ENCODE results near the gene NUDT2.

NUDT2 gene

DNA sequence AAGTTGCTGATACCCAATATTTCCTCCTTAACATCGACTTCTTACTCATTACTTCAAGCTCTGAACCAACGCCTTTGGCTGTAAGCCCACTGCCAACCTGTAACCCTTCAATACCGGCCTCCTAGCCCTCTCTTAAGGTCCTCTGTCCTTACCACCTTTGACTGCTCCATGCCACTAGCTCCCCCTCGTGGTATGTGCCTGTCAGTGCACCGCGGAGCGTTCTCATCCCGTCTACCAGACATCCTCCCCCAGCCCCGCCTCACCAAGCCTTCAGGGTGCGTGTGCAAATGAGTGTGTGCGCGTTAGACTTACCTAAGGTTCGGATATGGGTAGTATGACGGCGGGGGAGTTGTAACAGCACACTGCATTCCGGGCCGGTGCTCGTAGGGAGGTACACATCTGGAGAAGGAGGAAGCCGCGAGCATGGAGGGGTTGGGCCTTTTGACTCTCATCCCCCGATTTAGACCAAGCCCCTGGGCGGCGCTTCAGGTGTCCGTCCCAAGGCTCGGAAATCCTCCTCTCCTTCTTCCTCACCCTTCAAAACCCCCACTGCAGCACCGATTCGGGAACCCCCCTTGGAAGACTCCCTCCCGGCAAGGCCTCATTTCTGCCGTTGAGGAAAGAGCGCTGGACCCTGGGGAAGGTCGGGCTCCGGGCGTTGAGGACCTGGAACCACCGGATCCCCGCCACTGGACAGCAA, 50.1 kb downstream of the NUDT2 start:
- no peak overlapping the region for H3K14ac ChIP-seq (ENCODE audit: low read length in 2 of 2)
- peak overlapping the region; percentile 36 for H2AFZ ChIP-seq (ENCODE audit: low read depth, low read length)
- WGBS = under 1% methylated on average over 31 of the region's 35 CpGs
- H4K91ac ChIP-seq (ENCODE audit: low read length) = no peak overlapping the region
- H3K27ac ChIP-seq (ENCODE audit: low read length, poor library complexity, severe bottlenecking) = no peak overlapping the region
- H2AK5ac ChIP-seq (ENCODE audit: low read length, severe bottlenecking) = no peak overlapping the region
- peak; percentile 82 for DNase-seq
- H3K79me1 ChIP-seq (replicated peaks; ENCODE audit: low read length, poor library complexity, severe bottlenecking) = no peaks in the 10 kb centered on the region
- H3K18ac ChIP-seq (ENCODE audit: low read depth in 1 of 2, low read length in 2 of 2) = peak overlapping the region in 1 of 2 experiments; percentile 42
- no peak overlapping the region for H2BK15ac ChIP-seq (ENCODE audit: low read depth, poor library complexity, severe bottlenecking)
- H2BK12ac ChIP-seq (ENCODE audit: low read length in 2 of 2) = no peak overlapping the region
- H3K9me3 ChIP-seq (ENCODE audit: control insufficient read depth, low read length) = no peaks in the 10 kb centered on the region
- H3K4ac ChIP-seq (ENCODE audit: low read depth in 1 of 2, low read length in 2 of 2) = no peak overlapping the region
- H3K36me3 ChIP-seq (ENCODE audit: control insufficient read depth in 1 of 2, insufficient read depth in 2 of 2, low read depth in 1 of 2, low read length in 2 of 2) = no peaks in the 10 kb centered on the region
- peak overlapping the region; percentile 52 to 70 for H3K4me3 ChIP-seq (ENCODE audit: insufficient read depth in 1 of 2, low read depth in 1 of 2, low read length in 2 of 2)
- no peak overlapping the region for H2BK5ac ChIP-seq (ENCODE audit: low read depth, low read length, poor library complexity, severe bottlenecking)
- peak overlapping the region; percentile 31 for H3K9ac ChIP-seq (ENCODE audit: low read length)
- no peak overlapping the region for H3K23ac ChIP-seq (ENCODE audit: low read length in 2 of 2)
- H2BK120ac ChIP-seq (ENCODE audit: low read depth, low read length) = no peak overlapping the region
- peak overlapping the region; percentile 72 for H3K4me2 ChIP-seq (ENCODE audit: low read length, poor library complexity, severe bottlenecking)
- peaks cover 18 to 28% of the 10 kb centered on the region in 2 experiments for H3K27me3 ChIP-seq (ENCODE audit: control insufficient read depth in 1 of 2, insufficient read depth in 1 of 2, low read length in 2 of 2)
- H3K4me1 ChIP-seq (ENCODE audit: control insufficient read depth, insufficient read depth, low read depth, low read length) = peaks cover 32% of the 10 kb centered on the region
- no peak overlapping the region for H4K8ac ChIP-seq (ENCODE audit: low read length)

DNA sequence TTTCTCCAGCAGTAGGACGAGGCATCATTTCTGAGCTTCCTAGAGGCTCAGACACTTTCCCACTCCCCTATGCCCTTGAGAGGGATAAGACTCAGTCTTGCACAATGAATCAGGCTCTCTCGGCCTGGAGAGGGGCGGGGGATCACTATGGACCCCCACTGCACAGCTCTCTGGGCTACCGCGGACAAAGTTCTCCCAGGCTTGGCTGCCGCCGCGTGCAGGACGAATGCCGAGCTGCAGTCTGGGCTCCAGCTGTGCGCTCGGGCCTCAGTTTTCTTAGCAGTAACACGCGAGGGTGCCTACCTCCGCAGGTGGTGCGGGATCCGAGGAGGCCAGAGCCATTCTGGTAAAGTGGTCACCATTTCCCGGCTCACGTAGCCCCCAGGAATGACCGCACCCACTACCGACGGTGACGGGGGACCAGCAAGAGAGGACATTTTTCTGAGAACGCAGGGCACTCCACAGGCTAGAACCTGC, 50.7 kb downstream of the NUDT2 start:
- Histone ChIP-seq H2AFZ (ENCODE audit: low read depth, low read length) (peak overlapping the region; percentile 70), H3K4me1 (ENCODE audit: control insufficient read depth, insufficient read depth, low read depth, low read length) (peaks cover 32% of the 10 kb centered on the region), H3K79me1 (replicated peaks; ENCODE audit: low read length, poor library complexity, severe bottlenecking) (no peaks in the 10 kb centered on the region), H2BK120ac (ENCODE audit: low read depth, low read length) (no peak overlapping the region), H3K4me2 (ENCODE audit: low read length, poor library complexity, severe bottlenecking) (peak overlapping the region; percentile 72), H3K9me3 (ENCODE audit: control insufficient read depth, low read length) (no peaks in the 10 kb centered on the region), H4K91ac (ENCODE audit: low read length) (no peak overlapping the region), H3K14ac (ENCODE audit: low read length in 2 of 2) (no peak overlapping the region), H3K18ac (ENCODE audit: low read depth in 1 of 2, low read length in 2 of 2) (peak overlapping the region in 1 of 2 experiments; percentile 16), H2BK15ac (ENCODE audit: low read depth, poor library complexity, severe bottlenecking) (no peak overlapping the region), H3K36me3 (ENCODE audit: control insufficient read depth in 1 of 2, insufficient read depth in 2 of 2, low read depth in 1 of 2, low read length in 2 of 2) (no peaks in the 10 kb centered on the region), H3K9ac (ENCODE audit: low read length) (peak overlapping the region; percentile 31), H3K27ac (ENCODE audit: low read length, poor library complexity, severe bottlenecking) (no peak overlapping the region), H4K8ac (ENCODE audit: low read length) (peak overlapping the region; percentile 52), H2AK5ac (ENCODE audit: low read length, severe bottlenecking) (no peak overlapping the region), H2BK5ac (ENCODE audit: low read depth, low read length, poor library complexity, severe bottlenecking) (no peak overlapping the region), H3K27me3 (ENCODE audit: control insufficient read depth in 1 of 2, insufficient read depth in 1 of 2, low read length in 2 of 2) (peaks cover 16 to 32% of the 10 kb centered on the region in 2 experiments), H3K4me3 (ENCODE audit: insufficient read depth in 1 of 2, low read depth in 1 of 2, low read length in 2 of 2) (peak overlapping the region; percentile 52 to 70), H3K4ac (ENCODE audit: low read depth in 1 of 2, low read length in 2 of 2) (no peak overlapping the region), H3K23ac (ENCODE audit: low read length in 2 of 2) (no peak overlapping the region), H2BK12ac (ENCODE audit: low read length in 2 of 2) (no peak overlapping the region)
- peak; percentile 39 for DNase-seq
- WGBS = 11% methylated on average over 24 of the region's 24 CpGs

- Histone ChIP-seq H3K4me3 (ENCODE audit: insufficient read depth in 1 of 2, low read depth in 1 of 2, low read length in 2 of 2) (peak overlapping the region; percentile 52 to 76), H3K79me1 (replicated peaks; ENCODE audit: low read length, poor library complexity, severe bottlenecking) (no peaks in the 10 kb centered on the region), H2AFZ (ENCODE audit: low read depth, low read length) (peak overlapping the region; percentile 83), H3K27ac (ENCODE audit: low read length, poor library complexity, severe bottlenecking) (no peak overlapping the region), H3K23ac (ENCODE audit: low read length in 2 of 2) (no peak overlapping the region), H3K36me3 (ENCODE audit: control insufficient read depth in 1 of 2, insufficient read depth in 2 of 2, low read depth in 1 of 2, low read length in 2 of 2) (no peaks in the 10 kb centered on the region), H2BK5ac (ENCODE audit: low read depth, low read length, poor library complexity, severe bottlenecking) (no peak overlapping the region), H3K27me3 (ENCODE audit: control insufficient read depth in 1 of 2, insufficient read depth in 1 of 2, low read length in 2 of 2) (peaks cover 10 to 33% of the 10 kb centered on the region in 2 experiments), H3K4me1 (ENCODE audit: control insufficient read depth, insufficient read depth, low read depth, low read length) (peaks cover 32% of the 10 kb centered on the region), H4K91ac (ENCODE audit: low read length) (peak overlapping the region; percentile 70), H3K4me2 (ENCODE audit: low read length, poor library complexity, severe bottlenecking) (peak overlapping the region; percentile 72), H2BK15ac (ENCODE audit: low read depth, poor library complexity, severe bottlenecking) (no peak overlapping the region), H3K18ac (ENCODE audit: low read depth in 1 of 2, low read length in 2 of 2) (peak overlapping the region in 1 of 2 experiments; percentile 28), H3K4ac (ENCODE audit: low read depth in 1 of 2, low read length in 2 of 2) (no peak overlapping the region), H4K8ac (ENCODE audit: low read length) (peak overlapping the region; percentile 59), H2BK12ac (ENCODE audit: low read length in 2 of 2) (peak overlapping the region in 1 of 2 experiments; percentile 3), H3K14ac (ENCODE audit: low read length in 2 of 2) (no peak overlapping the region), H2AK5ac (ENCODE audit: low read length, severe bottlenecking) (no peak overlapping the region), H3K9me3 (ENCODE audit: control insufficient read depth, low read length) (no peaks in the 10 kb centered on the region), H2BK120ac (ENCODE audit: low read depth, low read length) (no peak overlapping the region), H3K9ac (ENCODE audit: low read length) (peak overlapping the region; percentile 79)
- DNase-seq = peak; percentile 80
- WGBS = 2% methylated on average over 57 of the region's 59 CpGs
Measured at GRCh38 chr9:34380511-34381315, 51.3 kb downstream of the NUDT2 start.

DNA sequence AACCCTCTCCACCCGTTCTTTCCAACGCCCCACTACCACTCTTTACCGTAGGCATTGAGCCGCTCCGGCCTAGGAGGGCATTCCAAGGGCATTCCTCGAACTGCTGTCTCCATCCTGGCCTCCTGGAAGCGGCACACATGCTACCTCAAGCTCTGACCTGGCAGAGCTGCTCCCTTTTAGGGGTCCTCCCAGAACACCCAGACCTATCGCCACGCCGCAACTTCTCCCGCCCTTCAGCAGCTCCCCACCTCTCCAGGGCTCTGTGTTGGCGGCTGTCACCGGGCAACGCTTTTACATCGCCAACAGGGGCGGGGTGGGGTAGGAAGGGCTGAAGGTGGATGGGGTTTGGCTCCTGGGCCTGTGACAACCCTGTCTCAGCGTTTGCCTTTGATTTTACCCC, 52.0 kb downstream of the NUDT2 start:
- no peaks in the 10 kb centered on the region for H3K36me3 ChIP-seq (ENCODE audit: control insufficient read depth in 1 of 2, insufficient read depth in 2 of 2, low read depth in 1 of 2, low read length in 2 of 2)
- H4K8ac ChIP-seq (ENCODE audit: low read length) = no peak overlapping the region
- no peak overlapping the region for H2BK15ac ChIP-seq (ENCODE audit: low read depth, poor library complexity, severe bottlenecking)
- H2BK12ac ChIP-seq (ENCODE audit: low read length in 2 of 2) = no peak overlapping the region
- no peak overlapping the region for H2AK5ac ChIP-seq (ENCODE audit: low read length, severe bottlenecking)
- H3K27ac ChIP-seq (ENCODE audit: low read length, poor library complexity, severe bottlenecking) = no peak overlapping the region
- peak overlapping the region; percentile 83 for H2AFZ ChIP-seq (ENCODE audit: low read depth, low read length)
- DNase-seq = no peak
- no peak overlapping the region for H3K14ac ChIP-seq (ENCODE audit: low read length in 2 of 2)
- H2BK5ac ChIP-seq (ENCODE audit: low read depth, low read length, poor library complexity, severe bottlenecking) = no peak overlapping the region
- H4K91ac ChIP-seq (ENCODE audit: low read length) = no peak overlapping the region
- peak overlapping the region; percentile 72 for H3K4me2 ChIP-seq (ENCODE audit: low read length, poor library complexity, severe bottlenecking)
- H3K79me1 ChIP-seq (replicated peaks; ENCODE audit: low read length, poor library complexity, severe bottlenecking) = no peaks in the 10 kb centered on the region
- no peak overlapping the region for H3K4ac ChIP-seq (ENCODE audit: low read depth in 1 of 2, low read length in 2 of 2)
- peak overlapping the region; percentile 79 for H3K9ac ChIP-seq (ENCODE audit: low read length)
- peak overlapping the region in 1 of 2 experiments; percentile 28 for H3K18ac ChIP-seq (ENCODE audit: low read depth in 1 of 2, low read length in 2 of 2)
- no peaks in the 10 kb centered on the region for H3K9me3 ChIP-seq (ENCODE audit: control insufficient read depth, low read length)
- no peak overlapping the region for H3K23ac ChIP-seq (ENCODE audit: low read length in 2 of 2)
- peaks cover 27% of the 10 kb centered on the region for H3K4me1 ChIP-seq (ENCODE audit: control insufficient read depth, insufficient read depth, low read depth, low read length)
- 22% methylated on average over 14 of the region's 17 CpGs for WGBS
- peaks cover 4 to 37% of the 10 kb centered on the region in 2 experiments for H3K27me3 ChIP-seq (ENCODE audit: control insufficient read depth in 1 of 2, insufficient read depth in 1 of 2, low read length in 2 of 2)
- peak overlapping the region in 1 of 2 experiments; percentile 76 for H3K4me3 ChIP-seq (ENCODE audit: insufficient read depth in 1 of 2, low read depth in 1 of 2, low read length in 2 of 2)
- H2BK120ac ChIP-seq (ENCODE audit: low read depth, low read length) = no peak overlapping the region
